Lower leg skin (tissue), 4 donors: ENCODE results near the gene TUBB1. TPM values are rescaled to one million over a fixed set of nuclear protein-coding genes. Genes with fewer than 3 reads are reported as not detected.
A peak's percentile ranks its signal among the peaks of the same experiment; 100 is the strongest.

Source experiments
- DNase-seq, 2 donors: peaks; one replicate each; pipeline ENCODE4 v3.0.0-alpha.2; 2019; ENCODE audit warnings: low spot score in 2 of 2
- H3K4me3 ChIP-seq: fragments of 200-600 bp; sonication (generic); 2 replicates; pipeline ENCODE4 v1.5.1; 2017; ENCODE audit warnings: mild to moderate bottlenecking, low read depth; ENCODE audit not compliant: poor library complexity, severe bottlenecking
- CTCF ChIP-seq, 3 donors: fragments of 450-650 bp; IDR thresholded peaks; one replicate each; pipeline ENCODE4 v1.5.1; 2016; ENCODE audit warnings: antibody characterized with exemption in 3 of 3, mild to moderate bottlenecking in 3 of 3, moderate library complexity in 2 of 3
- POLR2A ChIP-seq, 2 donors: fragments of 450-650 bp; IDR thresholded peaks; one replicate each; pipeline ENCODE4 v1.6.1; 2016 to 2017; ENCODE audit warnings: antibody characterized with exemption in 2 of 2, mild to moderate bottlenecking in 1 of 2, moderate library complexity in 1 of 2
- WGBS, 2 donors: methylation state at CpG; one replicate each; pipeline ENCODE4 v1.1.5; 2018; 5-methylcytosine and 5-hydroxymethylcytosine counted together
- intact Hi-C: fragments of 100-400 bp; cut with DNase I; formaldehyde crosslinking; loops from one replicate; pipeline ENCODE4 v1.15.0; 2023; ENCODE audit warnings: low total_unique reads
- total RNA-seq, 4 donors: library from RNA; depleted of rRNA; stranded (reverse); fragments of >200 nt; gene quantifications; one replicate each; pipeline ENCODE4 v1.1.0, GENCODE V29; 2016

Gene TUBB1
- total RNA-seq, 4 donors from 2014 or later: 0.04 TPM; not detected in 3

GRCh38 chr20:59032023-59032712 is 12.9 kb downstream of the TUBB1 start, which contains the start of gene ATP5F1E:
Gene ATP5F1E, minus strand, starts transcription at chr20:59032335. Its CDS starts 84 bp downstream, at chr20:59032251.
- H3K4me3 ChIP-seq: peak within 1 kb of the TSS; percentile 80
- 0 to 1% methylated on average over 18 to 27 of the region's 86 CpGs for WGBS, 2 donors
- DNase-seq: peak; percentile 93 to 99
- intact Hi-C loops: no loop called here
- peak in 1 of 3 donors; percentile 7 for TF ChIP-seq CTCF (IDR thresholded peaks at IDR 0.05)
- TF ChIP-seq POLR2A (IDR thresholded peaks at IDR 0.05): peak in 1 of 2 donors; percentile 79

GRCh38 chr20:59032713-59033059 is 13.5 kb downstream of the TUBB1 start:
- no peak for DNase-seq
- intact Hi-C loops: no loop called here
- H3K4me3 ChIP-seq: peak overlapping the region; percentile 42
- TF ChIP-seq CTCF (IDR thresholded peaks at IDR 0.05): no peak
- TF ChIP-seq POLR2A (IDR thresholded peaks at IDR 0.05): no peak
- WGBS, 2 donors: 0 to 2% methylated on average over 13 of the region's 13 CpGs

GRCh38 chr20:59033093-59033492 is 13.9 kb downstream of the TUBB1 start:
- no peak overlapping the region for H3K4me3 ChIP-seq
- WGBS, 2 donors: 97 to 98% methylated on average over 1 of the region's 1 CpG
- DNase-seq: no peak
- TF ChIP-seq CTCF (IDR thresholded peaks at IDR 0.05) (no peak), POLR2A (IDR thresholded peaks at IDR 0.05) (no peak)
- intact Hi-C loops: no loop called here

- 90 to 91% methylated on average over 2 of the region's 2 CpGs for WGBS, 2 donors
Observed at GRCh38 chr20:59033616-59034165, 14.5 kb downstream of the TUBB1 start.

GRCh38 chr20:59035381-59035780 is 16.2 kb downstream of the TUBB1 start:
- DNase-seq: no peak
- H3K4me3 ChIP-seq: no peak overlapping the region
- TF ChIP-seq POLR2A (IDR thresholded peaks at IDR 0.05) (no peak), CTCF (IDR thresholded peaks at IDR 0.05) (no peak)
- WGBS, 2 donors: 96 to 98% methylated on average over 3 of the region's 3 CpGs
- intact Hi-C loops: no loop called here

More at GRCh38 chr20:59033616-59034165, 14.5 kb downstream of the TUBB1 start:
- no peak for TF ChIP-seq POLR2A (IDR thresholded peaks at IDR 0.05)
- DNase-seq: no peak
- intact Hi-C loops: no loop called here
- no peak overlapping the region for H3K4me3 ChIP-seq

GRCh38 chr20:59037386-59037785 is 18.2 kb downstream of the TUBB1 start:
- WGBS, 2 donors: 91% methylated on average over 12 of the region's 12 CpGs
- H3K4me3 ChIP-seq: no peak overlapping the region
- intact Hi-C loops: no loop called here
- DNase-seq: no peak
- TF ChIP-seq CTCF (IDR thresholded peaks at IDR 0.05) (no peak), POLR2A (IDR thresholded peaks at IDR 0.05) (no peak)
